Measurements from ENCODE around the gene CDKN1B. TPM values are rescaled to one million over a fixed set of nuclear protein-coding genes. Genes with fewer than 3 reads are reported as not detected.
A peak's percentile ranks its signal among the peaks of the same experiment; 100 is the strongest.

Gene CDKN1B
- total RNA-seq, 4 donors from 2014 or later: 37.8 to 71.9 (median 46.9) TPM

DNA sequence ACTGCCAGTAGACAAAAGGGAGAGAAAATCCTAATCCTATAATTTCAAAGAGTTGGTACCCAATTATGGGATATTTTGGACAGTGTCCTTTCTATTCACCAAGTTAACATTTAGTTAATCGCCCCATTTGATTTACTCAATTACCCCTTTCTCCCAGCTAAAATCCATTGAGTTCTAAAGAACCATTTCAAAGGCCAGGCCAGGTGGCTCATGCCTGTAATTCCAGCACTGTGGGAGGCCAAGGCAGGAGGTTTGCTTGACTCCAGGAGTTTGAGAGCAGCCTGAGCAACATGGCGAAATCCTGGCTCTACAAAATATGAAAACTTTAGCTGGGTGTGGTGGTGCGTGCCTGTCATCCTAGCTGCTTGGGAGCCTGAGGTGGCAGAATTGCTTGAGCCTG is 15.7 kb upstream of the CDKN1B start:
- 97% methylated on average over 3 of the region's 3 CpGs for WGBS
- H3K9me3 ChIP-seq: no peaks in the 10 kb centered on the region
- DNase-seq (ENCODE audit: low spot score in 2 of 2): no peak
- H3K27ac ChIP-seq: no peak overlapping the region
- no peaks in the 10 kb centered on the region for H3K36me3 ChIP-seq
- peaks cover 15% of the 10 kb centered on the region for H3K4me1 ChIP-seq
- H3K4me3 ChIP-seq: no peak overlapping the region
- no peak for TF ChIP-seq POLR2AphosphoS5 (IDR thresholded peaks at IDR 0.05)
- no peak for TF ChIP-seq POLR2A (IDR thresholded peaks at IDR 0.05)
- TF ChIP-seq, protein P1, sequence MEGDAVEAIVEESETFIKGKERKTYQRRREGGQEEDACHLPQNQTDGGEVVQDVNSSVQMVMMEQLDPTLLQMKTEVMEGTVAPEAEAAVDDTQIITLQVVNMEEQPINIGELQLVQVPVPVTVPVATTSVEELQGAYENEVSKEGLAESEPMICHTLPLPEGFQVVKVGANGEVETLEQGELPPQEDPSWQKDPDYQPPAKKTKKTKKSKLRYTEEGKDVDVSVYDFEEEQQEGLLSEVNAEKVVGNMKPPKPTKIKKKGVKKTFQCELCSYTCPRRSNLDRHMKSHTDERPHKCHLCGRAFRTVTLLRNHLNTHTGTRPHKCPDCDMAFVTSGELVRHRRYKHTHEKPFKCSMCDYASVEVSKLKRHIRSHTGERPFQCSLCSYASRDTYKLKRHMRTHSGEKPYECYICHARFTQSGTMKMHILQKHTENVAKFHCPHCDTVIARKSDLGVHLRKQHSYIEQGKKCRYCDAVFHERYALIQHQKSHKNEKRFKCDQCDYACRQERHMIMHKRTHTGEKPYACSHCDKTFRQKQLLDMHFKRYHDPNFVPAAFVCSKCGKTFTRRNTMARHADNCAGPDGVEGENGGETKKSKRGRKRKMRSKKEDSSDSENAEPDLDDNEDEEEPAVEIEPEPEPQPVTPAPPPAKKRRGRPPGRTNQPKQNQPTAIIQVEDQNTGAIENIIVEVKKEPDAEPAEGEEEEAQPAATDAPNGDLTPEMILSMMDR (IDR thresholded peaks at IDR 0.05): no peak
- no peak for TF ChIP-seq EP300 (IDR thresholded peaks at IDR 0.05)
- H3K27me3 ChIP-seq: no peaks in the 10 kb centered on the region

DNA sequence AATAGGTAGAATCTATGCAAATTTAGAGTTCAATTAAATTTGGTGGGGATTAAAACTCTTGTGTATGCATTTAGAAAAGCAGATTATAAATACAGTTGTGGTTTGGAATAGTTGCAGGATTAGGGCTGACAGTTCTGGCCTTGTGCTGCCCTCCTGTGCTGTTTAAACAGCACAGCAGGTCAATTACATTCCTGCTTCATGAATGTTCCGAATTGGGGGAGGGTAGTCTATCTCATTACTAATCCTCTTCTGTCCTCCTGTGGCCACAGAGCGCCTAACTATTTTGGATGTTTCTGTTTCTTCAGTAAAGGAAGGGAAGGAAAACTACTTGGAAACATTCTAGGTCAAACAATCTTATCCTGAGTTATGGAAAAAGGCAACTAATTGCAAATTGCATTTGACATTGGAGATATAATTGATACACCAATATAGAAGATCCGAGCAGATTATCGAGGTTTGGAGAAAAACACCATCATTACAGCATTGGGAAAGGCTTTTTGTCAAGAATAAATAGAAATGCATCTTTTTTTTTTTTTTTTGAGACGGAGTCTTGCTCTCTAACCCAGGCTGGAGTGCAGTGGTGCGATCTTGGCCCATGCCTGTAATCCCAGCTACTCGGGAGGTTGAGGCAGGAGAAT is 12.5 kb upstream of the CDKN1B start:
- H3K4me1 ChIP-seq: peaks cover 7% of the 10 kb centered on the region
- DNase-seq (ENCODE audit: low spot score in 2 of 2): no peak
- H3K27me3 ChIP-seq: no peaks in the 10 kb centered on the region
- TF ChIP-seq, protein P1 (IDR thresholded peaks at IDR 0.05): peak; percentile 86 to 98
- no peak for TF ChIP-seq EP300 (IDR thresholded peaks at IDR 0.05)
- H3K36me3 ChIP-seq: no peaks in the 10 kb centered on the region
- no peak overlapping the region for H3K4me3 ChIP-seq
- no peaks in the 10 kb centered on the region for H3K9me3 ChIP-seq
- 41% methylated on average over 7 of the region's 7 CpGs for WGBS
- no peak overlapping the region for H3K27ac ChIP-seq

DNA sequence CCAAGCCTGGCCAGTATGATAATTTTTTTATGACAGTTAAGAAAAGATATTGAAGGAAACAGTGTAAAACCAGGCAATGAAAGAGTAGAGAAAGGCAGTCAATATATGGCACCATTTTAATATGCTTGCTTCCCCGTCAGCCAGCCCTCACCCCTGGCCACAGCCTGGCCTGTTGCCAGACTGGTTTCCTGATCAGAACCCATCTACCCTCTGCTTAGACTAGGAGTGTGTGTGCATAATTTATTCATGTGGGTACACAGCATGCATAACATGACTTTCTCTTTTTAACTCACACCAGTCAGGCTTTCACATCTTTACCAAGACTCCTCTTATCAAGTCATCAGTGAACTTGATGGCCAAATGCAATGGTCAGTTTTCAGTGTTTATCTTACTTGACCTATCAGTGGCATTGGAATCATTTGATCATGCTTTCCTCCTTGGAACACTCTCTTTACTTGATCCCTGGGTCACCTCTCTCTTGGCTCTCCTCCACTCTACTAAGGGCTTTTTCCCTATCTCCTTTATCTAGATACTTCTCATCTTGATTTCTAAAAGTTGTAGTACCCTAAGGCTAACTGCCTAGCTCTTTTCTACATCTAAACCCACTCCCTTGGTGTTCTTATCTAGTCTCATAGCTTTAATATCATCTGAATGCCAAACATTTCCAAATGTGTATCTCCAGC is 11.2 kb upstream of the CDKN1B start:
- no peak for DNase-seq (ENCODE audit: low spot score in 2 of 2)
- 78% methylated on average over 1 of the region's 1 CpG for WGBS
- Histone ChIP-seq H3K36me3 (no peaks in the 10 kb centered on the region), H3K9me3 (no peaks in the 10 kb centered on the region), H3K4me1 (peaks cover 7% of the 10 kb centered on the region), H3K4me3 (no peak overlapping the region), H3K27ac (no peak overlapping the region), H3K27me3 (no peaks in the 10 kb centered on the region)
- TF ChIP-seq POLR2AphosphoS5 (IDR thresholded peaks at IDR 0.05): no peak

DNA sequence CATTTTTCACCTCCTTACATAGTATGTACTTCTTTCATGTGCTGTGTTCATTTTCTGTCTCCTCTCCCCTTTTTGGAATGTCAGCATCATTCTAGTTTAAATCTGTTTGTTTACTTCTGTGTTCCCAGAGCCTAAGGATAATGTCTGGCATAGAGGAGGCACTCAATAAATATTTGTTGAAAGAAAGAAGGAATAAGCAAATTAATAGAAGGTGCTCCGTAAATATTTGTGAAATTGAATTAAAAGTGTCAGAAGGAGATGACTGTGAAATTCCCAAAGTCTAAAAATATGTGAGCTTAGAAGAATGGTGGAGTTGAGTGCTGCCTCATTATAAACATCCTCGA is 3.3 kb upstream of the CDKN1B start:
- H3K27ac ChIP-seq: peak overlapping the region; percentile 100
- peak overlapping the region; percentile 64 for H3K4me3 ChIP-seq
- H3K9me3 ChIP-seq: no peaks in the 10 kb centered on the region
- no peak for DNase-seq (ENCODE audit: low spot score in 2 of 2)
- 29% methylated on average over 2 of the region's 2 CpGs for WGBS
- H3K4me1 ChIP-seq: peaks cover 36% of the 10 kb centered on the region
- H3K36me3 ChIP-seq: no peaks in the 10 kb centered on the region
- TF ChIP-seq EP300 (IDR thresholded peaks at IDR 0.05): no peak
- no peak for TF ChIP-seq POLR2A (IDR thresholded peaks at IDR 0.05)
- TF ChIP-seq, protein P1 (IDR thresholded peaks at IDR 0.05): no peak
- no peaks in the 10 kb centered on the region for H3K27me3 ChIP-seq

DNA sequence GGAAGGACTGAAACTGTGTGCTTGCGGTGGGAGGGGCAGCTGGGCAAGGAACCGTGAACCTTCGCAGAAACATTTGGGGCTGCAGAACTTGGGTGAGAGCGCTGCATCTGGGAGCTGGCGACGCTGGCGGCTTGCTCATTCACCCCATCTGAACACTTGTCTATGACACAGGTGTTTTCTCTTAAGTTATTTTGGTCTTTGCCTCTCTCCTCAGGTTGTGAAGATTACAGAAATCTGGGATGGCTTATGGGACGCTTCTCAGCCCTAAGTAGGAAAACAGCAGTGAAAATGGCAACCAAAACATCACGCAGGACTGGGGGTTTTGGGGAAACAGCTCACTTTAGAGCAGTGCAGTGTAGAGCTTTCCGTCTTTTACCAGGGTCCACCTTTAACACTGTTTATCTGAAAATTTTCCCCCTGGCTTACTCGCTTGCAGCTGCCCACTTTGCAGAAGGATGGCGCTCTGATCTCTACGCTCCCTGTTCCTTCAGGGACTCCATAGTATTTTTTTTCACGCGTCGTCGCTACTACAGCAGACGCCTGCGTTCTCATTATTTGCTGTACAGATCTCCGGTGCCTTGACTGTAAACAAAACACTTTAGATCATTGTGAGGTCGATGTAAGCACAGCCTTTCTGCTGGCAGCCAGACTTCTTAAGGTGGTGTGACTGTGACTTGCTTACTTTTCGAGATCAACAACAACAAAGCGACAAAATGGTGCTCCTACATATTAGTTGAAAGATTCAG is 2.7 kb upstream of the CDKN1B start:
- H3K27ac ChIP-seq: peak overlapping the region; percentile 100
- 19% methylated on average over 23 of the region's 23 CpGs for WGBS
- no peak for DNase-seq (ENCODE audit: low spot score in 2 of 2)

More for the DNA sequence above, 2.7 kb upstream of the CDKN1B start:
- H3K36me3 ChIP-seq: no peaks in the 10 kb centered on the region
- TF ChIP-seq, protein P1 (IDR thresholded peaks at IDR 0.05): peak in 1 of 2 donors; percentile 31
- peak in 1 of 2 donors; percentile 22 for TF ChIP-seq POLR2A (IDR thresholded peaks at IDR 0.05)
- TF ChIP-seq POLR2AphosphoS5 (IDR thresholded peaks at IDR 0.05): no peak
- no peak for TF ChIP-seq EP300 (IDR thresholded peaks at IDR 0.05)
- peaks cover 41% of the 10 kb centered on the region for H3K4me1 ChIP-seq
- no peaks in the 10 kb centered on the region for H3K9me3 ChIP-seq
- peak overlapping the region; percentile 64 for H3K4me3 ChIP-seq
- no peaks in the 10 kb centered on the region for H3K27me3 ChIP-seq

Data from suprapubic skin (tissue), 4 donors.